Upper lobe of left lung (tissue), 4 donors: Measurements from ENCODE around the gene IPO11.

Source experiments
- CTCF ChIP-seq, 6 experiments: fragments of 450-650 bp in 4 of 6; fragments of 200-600 bp in 2 of 6; sonication (generic) in 2 of 6; IDR thresholded peaks; one replicate each; pipeline ENCODE4 v1.5.1; 2016 to 2019; ENCODE audit warnings: antibody characterized with exemption in 6 of 6
- POLR2AphosphoS5 ChIP-seq, 2 donors: sonication (generic); formaldehyde crosslinking; IDR thresholded peaks; one replicate each; pipeline ENCODE4 v1.5.1; 2017; ENCODE audit warnings: antibody characterized with exemption in 2 of 2

- TF ChIP-seq POLR2AphosphoS5 (IDR thresholded peaks at IDR 0.05) (no peak), CTCF (IDR thresholded peaks at IDR 0.05) (no peak)
Observed at GRCh38 chr5:62465985-62466925, 53.7 kb downstream of the IPO11 start.
